GM23248 (cell line): ENCODE data around the gene DCDC2.

Experiments
- EZH2 ChIP-seq: fragments of 200-600 bp; sonication (generic); IDR thresholded peaks from 2 replicates; pipeline ENCODE4 v1.6.1; 2018; ENCODE audit warnings: antibody characterized with exemption, mild to moderate bottlenecking; ENCODE audit not compliant: insufficient read depth, poor library complexity, severe bottlenecking
- EZH2phosphoT487 ChIP-seq: fragments of 200-600 bp; sonication (generic); IDR thresholded peaks from 2 replicates; pipeline ENCODE4 v1.6.1; 2018; ENCODE audit warnings: antibody characterized with exemption, moderate library complexity, mild to moderate bottlenecking, low read depth; ENCODE audit not compliant: insufficient read depth

- TF ChIP-seq EZH2 (no peak), EZH2phosphoT487 (no peak)
Measured at GRCh38 chr6:24403501-24403824, 45.6 kb upstream of the DCDC2 start.
